ENCODE measurements around the gene AMH. TPM values are rescaled to one million over a fixed set of nuclear protein-coding genes. Genes with fewer than 3 reads are reported as not detected.
A peak's percentile ranks its signal among the peaks of the same experiment; 100 is the strongest.

Gene AMH
- total and polyA plus RNA-seq, 2 of the 13 experiments (the other 11 are each of a cell fraction or from before 2014, with no cell fraction given): 0.03 to 0.18 TPM

DNA sequence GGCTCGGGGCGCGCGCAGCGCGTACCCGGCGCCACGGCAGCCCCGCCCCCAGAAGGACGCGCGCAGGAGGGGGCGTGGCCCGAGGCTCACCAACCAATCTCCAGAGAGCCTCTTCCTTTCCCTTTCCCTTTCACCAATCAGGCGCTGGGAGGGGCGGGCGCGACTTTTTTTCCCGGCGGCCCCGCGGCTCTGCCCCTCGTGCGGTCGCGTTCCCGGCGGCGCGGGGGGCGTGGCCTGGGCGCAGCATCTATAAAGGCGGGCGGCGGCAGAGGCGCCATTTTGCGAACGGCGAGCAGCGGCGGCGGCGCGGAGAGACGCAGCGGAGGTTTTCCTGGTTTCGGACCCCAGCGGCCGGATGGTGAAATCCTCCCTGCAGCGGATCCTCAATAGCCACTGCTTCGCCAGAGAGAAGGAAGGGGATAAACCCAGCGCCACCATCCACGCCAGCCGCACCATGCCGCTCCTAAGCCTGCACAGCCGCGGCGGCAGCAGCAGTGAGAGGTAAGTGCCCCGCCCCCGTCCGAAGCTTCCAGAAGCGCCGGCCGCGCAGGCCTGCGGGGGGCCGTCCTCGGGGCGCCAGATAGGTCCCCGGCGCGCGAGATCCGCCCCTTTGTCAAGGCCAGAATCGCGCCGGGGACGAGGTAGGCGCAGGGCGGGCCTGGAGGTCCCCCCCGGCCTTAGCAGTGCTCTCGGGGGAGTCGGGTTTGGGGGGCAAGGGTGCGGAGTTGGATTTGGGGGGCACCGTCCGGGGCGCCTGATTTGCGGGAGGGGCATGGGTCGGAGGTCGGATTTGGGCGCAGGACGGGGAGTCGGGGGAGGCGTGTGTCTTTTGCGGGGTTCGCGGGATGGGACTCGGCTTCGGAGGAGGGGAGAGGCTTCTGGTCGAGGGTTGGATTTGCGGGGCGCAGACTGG, 20.4 kb downstream of the AMH start (continued):
- no peak for TF ChIP-seq ZNF513 (CRISPR knock-in tag; conservative IDR thresholded peaks at IDR 0.05)
- no peak for TF ChIP-seq PREB (CRISPR knock-in tag; IDR thresholded peaks at IDR 0.05)
- TF ChIP-seq PHB2 (IDR thresholded peaks at IDR 0.05; ENCODE audit: partially characterized antibody): no peak
- TF ChIP-seq GATAD1 (CRISPR knock-in tag; IDR thresholded peaks at IDR 0.05): peak; percentile 68
- TF ChIP-seq SP1 (IDR thresholded peaks at IDR 0.05): peak; percentile 71; the same call in 1 of the 2 replicates
- TF ChIP-seq SP1 (CRISPR knock-in tag; IDR thresholded peaks at IDR 0.05): peak; percentile 98
- TF ChIP-seq IRX3 (CRISPR knock-in tag; IDR thresholded peaks at IDR 0.05; ENCODE audit: borderline replicate concordance, low read depth): peak; percentile 84; the same call in 1 of the 2 replicates
- peak; percentile 87; the same call in 1 of the 2 replicates for TF ChIP-seq ZNF225 (CRISPR knock-in tag; IDR thresholded peaks at IDR 0.05)
- TF ChIP-seq RBM22 (optimal IDR thresholded peaks at IDR 0.05; ENCODE audit: low read length): no peak
- TF ChIP-seq TP53 (CRISPR knock-in tag; conservative IDR thresholded peaks at IDR 0.05): no peak
- TF ChIP-seq GATA4 (IDR thresholded peaks at IDR 0.05; ENCODE audit: borderline replicate concordance, low read depth): peak; percentile 78
- no peak for TF ChIP-seq AGO1 (IDR thresholded peaks at IDR 0.05; ENCODE audit: low read depth, low read length, poor library complexity, severe bottlenecking)
- TF ChIP-seq NAIF1 (CRISPR knock-in tag; IDR thresholded peaks at IDR 0.05; ENCODE audit: borderline replicate concordance): peak; percentile 77; the same call in 1 of the 2 replicates
- TF ChIP-seq NFE2 (CRISPR knock-in tag; IDR thresholded peaks at IDR 0.05): no peak
- TF ChIP-seq ZBTB42 (CRISPR knock-in tag; IDR thresholded peaks at IDR 0.05): no peak
- no peak; the same call in 1 of the 2 replicates for TF ChIP-seq KAT7 (CRISPR knock-in tag; IDR thresholded peaks at IDR 0.05; ENCODE audit: borderline replicate concordance)
- TF ChIP-seq MZF1 (CRISPR knock-in tag; IDR thresholded peaks at IDR 0.05; ENCODE audit: borderline replicate concordance): no peak
- no peak; the same call in 1 of the 2 replicates for TF ChIP-seq ZNF543 (CRISPR knock-in tag; IDR thresholded peaks at IDR 0.05)
- no peak; the same call in 1 of the 2 replicates for TF ChIP-seq PAX8 (CRISPR knock-in tag; IDR thresholded peaks at IDR 0.05; ENCODE audit: borderline replicate concordance)
- TF ChIP-seq, protein P1, sequence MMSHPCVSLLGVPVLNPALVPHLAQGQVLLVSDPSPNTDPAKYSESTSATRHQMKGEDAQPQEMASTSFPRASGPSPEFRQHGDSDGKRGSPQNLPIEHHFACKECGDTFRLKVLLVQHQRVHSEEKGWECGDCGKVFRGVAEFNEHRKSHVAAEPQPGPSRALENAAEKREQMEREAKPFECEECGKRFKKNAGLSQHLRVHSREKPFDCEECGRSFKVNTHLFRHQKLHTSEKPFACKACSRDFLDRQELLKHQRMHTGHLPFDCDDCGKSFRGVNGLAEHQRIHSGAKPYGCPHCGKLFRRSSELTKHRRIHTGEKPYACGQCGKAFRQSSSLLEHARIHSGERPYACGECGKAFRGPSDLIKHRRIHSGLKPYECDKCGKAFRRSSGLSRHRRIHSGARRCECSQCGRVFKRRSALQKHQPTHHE (CRISPR knock-in tag; IDR thresholded peaks at IDR 0.05; ENCODE audit: borderline replicate concordance): peak; percentile 76; the same call in 1 of the 2 replicates
- TF ChIP-seq SIN3B (IDR thresholded peaks at IDR 0.05; ENCODE audit: low read length): peak; percentile 53; the same call in 1 of the 2 replicates
- peak; percentile 85 for TF ChIP-seq GFI1 (CRISPR knock-in tag; IDR thresholded peaks at IDR 0.05; ENCODE audit: borderline replicate concordance)
- peak; percentile 65; the same call in 1 of the 2 replicates for TF ChIP-seq PPARG (CRISPR knock-in tag; conservative IDR thresholded peaks at IDR 0.05)
- no peak for TF ChIP-seq GLI4 (CRISPR knock-in tag; IDR thresholded peaks at IDR 0.05; ENCODE audit: borderline replicate concordance)
- peak; percentile 39; the same call in 1 of the 2 replicates for TF ChIP-seq ZNF766 (CRISPR knock-in tag; IDR thresholded peaks at IDR 0.05; ENCODE audit: borderline replicate concordance)
- TF ChIP-seq ZNF747 (CRISPR knock-in tag; IDR thresholded peaks at IDR 0.05; ENCODE audit: borderline replicate concordance): peak; percentile 81; the same call in 1 of the 2 replicates

Data from HepG2 (cell line).